ENCODE data around the gene PRKAG3.

PRKAG3 gene

DNA sequence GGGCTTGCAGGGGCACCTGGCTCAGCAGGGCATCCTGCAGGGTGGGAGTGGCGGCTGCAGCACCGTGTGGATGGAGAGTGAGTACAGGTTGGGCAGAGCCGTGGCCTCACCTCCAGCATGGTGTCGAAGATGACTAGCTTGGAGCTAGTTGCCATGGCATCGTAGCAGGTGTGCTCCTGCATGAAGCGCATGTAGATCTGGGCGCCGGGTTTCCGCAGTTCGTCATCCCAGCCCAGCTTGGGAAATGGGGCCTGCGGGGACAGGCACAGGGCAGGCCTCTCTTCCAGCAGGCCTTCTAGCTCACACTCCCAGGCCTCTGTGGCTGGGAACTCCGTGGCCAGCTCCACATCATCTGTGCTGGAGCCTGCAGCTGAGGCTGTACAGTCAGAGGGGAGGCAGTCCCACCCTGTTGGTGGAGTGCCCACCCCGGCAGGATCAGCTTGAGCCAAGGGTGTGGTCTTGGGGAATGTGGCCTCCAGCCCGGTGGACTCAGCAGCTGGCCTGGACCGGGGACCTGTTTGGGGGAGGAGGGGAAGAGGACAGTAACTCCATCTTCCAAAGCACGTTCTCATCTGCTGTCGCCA is 1.6 kb downstream of the PRKAG3 start:
- FAIRE-seq (no peak), DNase-seq (ENCODE audit: insufficient read length, low spot score) (no peak)
- TF ChIP-seq, protein P1, sequence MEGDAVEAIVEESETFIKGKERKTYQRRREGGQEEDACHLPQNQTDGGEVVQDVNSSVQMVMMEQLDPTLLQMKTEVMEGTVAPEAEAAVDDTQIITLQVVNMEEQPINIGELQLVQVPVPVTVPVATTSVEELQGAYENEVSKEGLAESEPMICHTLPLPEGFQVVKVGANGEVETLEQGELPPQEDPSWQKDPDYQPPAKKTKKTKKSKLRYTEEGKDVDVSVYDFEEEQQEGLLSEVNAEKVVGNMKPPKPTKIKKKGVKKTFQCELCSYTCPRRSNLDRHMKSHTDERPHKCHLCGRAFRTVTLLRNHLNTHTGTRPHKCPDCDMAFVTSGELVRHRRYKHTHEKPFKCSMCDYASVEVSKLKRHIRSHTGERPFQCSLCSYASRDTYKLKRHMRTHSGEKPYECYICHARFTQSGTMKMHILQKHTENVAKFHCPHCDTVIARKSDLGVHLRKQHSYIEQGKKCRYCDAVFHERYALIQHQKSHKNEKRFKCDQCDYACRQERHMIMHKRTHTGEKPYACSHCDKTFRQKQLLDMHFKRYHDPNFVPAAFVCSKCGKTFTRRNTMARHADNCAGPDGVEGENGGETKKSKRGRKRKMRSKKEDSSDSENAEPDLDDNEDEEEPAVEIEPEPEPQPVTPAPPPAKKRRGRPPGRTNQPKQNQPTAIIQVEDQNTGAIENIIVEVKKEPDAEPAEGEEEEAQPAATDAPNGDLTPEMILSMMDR (IDR thresholded peaks at IDR 0.05; ENCODE audit: insufficient read depth, missing control alignments), result no peak

DNA sequence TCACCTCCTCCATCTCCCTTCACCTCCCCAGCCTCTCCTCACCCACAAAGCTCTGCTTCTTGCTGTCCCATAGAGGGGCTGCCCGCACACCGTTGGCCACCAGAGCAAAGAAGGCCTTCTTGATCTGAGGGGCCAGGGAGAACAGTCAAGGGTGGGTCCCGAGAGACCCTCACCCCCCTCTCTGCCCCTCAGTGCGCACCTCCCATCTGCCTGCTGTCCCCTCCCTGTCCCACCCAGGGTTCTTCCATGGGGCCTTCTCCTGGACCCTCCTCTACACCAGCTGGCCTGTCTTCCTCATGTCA is 3.2 kb downstream of the PRKAG3 start:
- TF ChIP-seq, protein P1 (IDR thresholded peaks at IDR 0.05; ENCODE audit: insufficient read depth, missing control alignments), result no peak
- DNase-seq (ENCODE audit: insufficient read length, low spot score), result no peak
- no peak for FAIRE-seq

DNA sequence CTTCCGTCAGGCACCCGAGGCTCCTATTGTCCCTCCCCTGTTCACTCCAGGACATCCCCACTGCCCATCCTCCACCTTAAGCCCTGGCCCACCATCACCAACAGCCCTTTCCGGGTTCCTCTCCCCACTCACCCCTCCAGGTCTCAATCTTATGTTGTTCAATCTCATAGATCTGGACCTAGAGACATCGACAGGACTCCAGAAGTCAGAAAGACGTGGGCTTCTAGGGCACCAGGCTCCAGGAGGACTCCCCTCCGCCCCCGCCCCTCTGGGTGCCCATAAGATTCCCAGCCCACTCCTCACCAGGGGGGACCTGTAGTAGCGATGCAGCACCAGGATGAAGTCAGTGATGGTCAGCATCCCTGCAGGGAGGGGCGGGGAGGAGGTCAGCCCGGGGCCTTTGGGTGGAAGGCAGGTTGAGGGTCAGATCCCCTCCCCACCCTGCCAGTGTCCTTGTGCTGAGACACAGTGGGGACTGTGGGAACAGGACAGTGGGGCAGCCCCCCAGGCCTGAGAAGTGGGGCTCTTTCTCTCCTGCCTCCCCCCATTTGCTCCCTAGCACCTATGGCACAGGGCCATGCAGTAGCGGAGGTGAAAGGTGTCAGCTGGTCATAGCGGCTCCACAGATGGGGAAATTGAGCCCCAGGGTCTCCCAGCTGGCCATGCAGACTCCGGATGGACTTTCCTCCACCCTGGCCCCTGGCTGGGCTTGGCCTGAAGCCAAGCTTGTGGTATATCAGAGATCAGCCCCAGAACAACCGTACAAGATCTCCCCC is 3.7 kb downstream of the PRKAG3 start:
- TF ChIP-seq, protein P1 (IDR thresholded peaks at IDR 0.05; ENCODE audit: insufficient read depth, missing control alignments), result no peak
- no peak for DNase-seq (ENCODE audit: insufficient read length, low spot score)
- FAIRE-seq, result no peak

DNA sequence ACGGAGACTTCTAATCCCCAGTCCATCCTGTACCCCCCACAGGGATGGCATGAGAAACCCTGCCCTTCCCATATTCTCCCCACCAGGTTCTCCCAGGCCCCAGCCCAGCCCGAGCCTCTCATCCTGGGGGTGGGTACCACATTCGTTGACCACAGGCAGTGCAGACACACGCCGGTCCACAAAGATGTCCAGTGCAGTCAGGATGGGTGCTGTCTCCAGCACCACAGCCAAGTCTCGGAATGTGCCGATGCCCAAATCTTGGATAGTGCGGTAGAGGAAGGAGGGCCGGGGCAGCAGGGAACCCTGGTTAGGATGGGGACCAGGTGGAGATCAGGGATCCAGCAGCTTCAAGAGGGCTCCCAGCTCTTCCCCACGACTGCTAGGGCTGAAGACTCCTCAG is 4.8 kb downstream of the PRKAG3 start:
- FAIRE-seq (no peak), DNase-seq (ENCODE audit: insufficient read length, low spot score) (no peak)
- TF ChIP-seq, protein P1 (IDR thresholded peaks at IDR 0.05; ENCODE audit: insufficient read depth, missing control alignments), result no peak

DNA sequence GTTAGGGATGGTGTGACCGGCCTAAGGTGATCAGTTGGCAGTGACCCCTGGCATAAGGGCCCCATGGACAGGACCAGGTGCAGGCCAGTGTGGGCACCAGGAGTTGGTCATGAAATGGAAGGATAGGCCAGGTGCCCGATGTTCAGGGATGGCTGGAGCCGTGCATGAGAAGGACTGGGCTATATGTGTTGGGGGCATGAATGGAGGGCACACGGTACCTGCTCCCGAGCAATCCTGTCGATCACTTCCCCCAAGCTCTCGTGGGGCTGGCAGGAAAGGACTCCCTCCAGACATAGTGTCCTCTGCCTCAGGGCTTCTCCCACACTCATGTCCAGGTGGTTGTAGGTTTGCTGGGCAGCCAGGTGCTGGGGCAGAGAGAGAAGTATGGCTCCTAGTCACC is 7.6 kb downstream of the PRKAG3 start:
- no peak for FAIRE-seq
- DNase-seq (ENCODE audit: insufficient read length, low spot score), result no peak
- TF ChIP-seq, protein P1 (IDR thresholded peaks at IDR 0.05; ENCODE audit: insufficient read depth, missing control alignments), result no peak

DNA sequence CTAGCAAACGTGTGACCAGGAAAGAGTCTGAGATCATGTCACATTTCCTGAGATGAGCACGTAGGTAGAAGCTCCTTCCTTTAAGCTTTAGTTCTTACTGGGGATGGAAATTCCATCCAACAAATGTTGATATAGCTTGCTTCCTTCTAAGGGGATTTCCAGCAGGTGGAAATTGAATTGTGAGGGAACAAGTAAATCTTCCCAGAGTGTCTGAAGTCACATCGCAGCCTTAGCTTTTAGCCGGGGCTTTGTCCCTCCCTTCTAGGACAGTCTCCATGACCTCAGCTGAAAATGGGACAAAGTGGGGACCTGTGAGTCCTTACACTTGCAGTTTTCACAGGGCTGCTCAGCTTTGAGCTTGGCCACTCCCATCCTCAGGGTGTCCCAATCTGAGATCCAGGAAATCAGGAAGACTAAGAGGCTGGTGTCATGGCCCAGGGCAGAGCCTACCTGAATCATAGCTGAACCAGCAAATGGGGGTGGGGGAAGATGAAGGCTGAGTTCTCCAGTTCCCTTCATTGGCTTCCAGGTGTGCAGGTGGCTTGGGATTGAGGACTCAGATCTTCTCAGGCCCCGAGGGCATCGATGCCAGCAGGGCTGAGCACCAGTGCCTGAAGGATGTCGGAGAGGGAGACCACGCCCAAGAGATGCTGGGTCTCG is 8.3 kb downstream of the PRKAG3 start:
- TF ChIP-seq, protein P1 (IDR thresholded peaks at IDR 0.05; ENCODE audit: insufficient read depth, missing control alignments), result no peak
- FAIRE-seq (no peak), DNase-seq (ENCODE audit: insufficient read length, low spot score) (no peak)

DNA sequence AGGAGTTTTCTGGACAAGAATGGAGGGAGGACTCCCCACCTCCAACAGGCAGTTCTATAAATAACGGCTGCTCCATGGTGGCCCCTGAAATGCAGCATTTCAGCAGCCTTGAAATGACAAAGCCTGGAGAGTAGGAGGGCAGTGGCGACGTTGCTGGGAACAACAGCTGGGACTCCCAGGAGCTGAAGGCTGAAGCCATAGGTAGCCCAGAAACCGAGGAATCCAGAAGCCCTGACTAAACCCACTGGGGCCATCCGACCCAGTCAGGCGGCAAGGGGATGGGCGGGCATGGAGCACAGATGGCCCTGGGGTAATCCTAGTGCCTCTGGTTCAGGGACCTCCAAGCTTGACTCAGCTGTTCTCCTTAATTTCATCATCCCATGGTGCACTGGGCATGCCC is 9.0 kb downstream of the PRKAG3 start:
- DNase-seq (ENCODE audit: insufficient read length, low spot score), result no peak
- TF ChIP-seq, protein P1 (IDR thresholded peaks at IDR 0.05; ENCODE audit: insufficient read depth, missing control alignments), result no peak
- FAIRE-seq, result no peak

Measured in D721Med (cell line).